VCaP (cell line): ENCODE data around the gene FAM204A.

Experiments
- H3K27ac ChIP-seq: fragments of 450-650 bp; 2 replicates; pipeline ENCODE4 v1.5.1; 2017
- TF ChIP-seq, protein P1 (sequence below): fragments of 450-650 bp; conservative IDR thresholded peaks from 2 replicates; pipeline ENCODE4 v1.5.1; 2017; ENCODE audit warnings: mild to moderate bottlenecking, moderate library complexity

Gene FAM204A

DNA sequence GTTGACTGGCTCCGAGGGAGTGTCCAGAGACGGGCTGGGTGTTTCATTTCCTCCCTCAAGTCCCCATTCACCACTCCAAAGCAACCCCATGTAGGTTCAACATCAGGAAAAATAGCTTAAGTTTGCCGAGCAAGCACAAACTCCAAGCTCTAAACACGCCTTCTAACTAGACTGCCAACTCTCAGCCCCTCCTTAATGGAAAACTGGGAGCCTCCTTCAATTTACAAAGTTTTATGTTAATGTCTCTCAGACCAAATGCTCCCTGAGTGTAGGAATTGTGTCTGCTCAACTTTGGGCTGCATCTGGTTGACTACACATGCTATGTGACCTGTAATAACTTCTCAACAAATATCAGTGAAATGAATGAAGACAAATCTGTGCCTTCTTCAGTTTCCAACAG is 87.5 kb downstream of the FAM204A start:
- H3K27ac ChIP-seq: peak overlapping the region; percentile 76; the same call in 1 of the 2 replicates

DNA sequence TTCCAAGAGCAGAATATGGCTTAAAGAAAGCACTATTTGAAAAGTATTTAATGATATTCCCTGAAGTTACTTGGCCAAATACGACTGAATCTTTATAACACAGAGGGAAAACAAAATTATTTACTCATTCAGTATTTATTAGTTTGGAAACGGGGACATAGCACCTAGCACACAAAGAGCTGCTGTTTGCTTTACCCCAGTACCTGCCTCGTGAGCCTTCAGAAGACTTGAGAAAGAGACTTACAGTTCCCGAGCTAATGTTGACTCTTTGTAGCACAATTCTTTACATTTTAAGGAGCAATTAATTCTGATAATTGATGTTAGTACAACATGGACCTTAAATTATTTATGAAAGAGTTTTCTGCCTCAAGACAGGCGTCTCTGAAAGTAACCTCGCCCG is 88.7 kb downstream of the FAM204A start:
- TF ChIP-seq, protein P1, sequence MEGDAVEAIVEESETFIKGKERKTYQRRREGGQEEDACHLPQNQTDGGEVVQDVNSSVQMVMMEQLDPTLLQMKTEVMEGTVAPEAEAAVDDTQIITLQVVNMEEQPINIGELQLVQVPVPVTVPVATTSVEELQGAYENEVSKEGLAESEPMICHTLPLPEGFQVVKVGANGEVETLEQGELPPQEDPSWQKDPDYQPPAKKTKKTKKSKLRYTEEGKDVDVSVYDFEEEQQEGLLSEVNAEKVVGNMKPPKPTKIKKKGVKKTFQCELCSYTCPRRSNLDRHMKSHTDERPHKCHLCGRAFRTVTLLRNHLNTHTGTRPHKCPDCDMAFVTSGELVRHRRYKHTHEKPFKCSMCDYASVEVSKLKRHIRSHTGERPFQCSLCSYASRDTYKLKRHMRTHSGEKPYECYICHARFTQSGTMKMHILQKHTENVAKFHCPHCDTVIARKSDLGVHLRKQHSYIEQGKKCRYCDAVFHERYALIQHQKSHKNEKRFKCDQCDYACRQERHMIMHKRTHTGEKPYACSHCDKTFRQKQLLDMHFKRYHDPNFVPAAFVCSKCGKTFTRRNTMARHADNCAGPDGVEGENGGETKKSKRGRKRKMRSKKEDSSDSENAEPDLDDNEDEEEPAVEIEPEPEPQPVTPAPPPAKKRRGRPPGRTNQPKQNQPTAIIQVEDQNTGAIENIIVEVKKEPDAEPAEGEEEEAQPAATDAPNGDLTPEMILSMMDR: no peak
- peak overlapping the region; percentile 76 for H3K27ac ChIP-seq

More for the DNA sequence above, 87.5 kb downstream of the FAM204A start:
- TF ChIP-seq, protein P1: no peak

GRCh38 chr10:118251791-118252190 is 90.3 kb downstream of the FAM204A start:
- TF ChIP-seq, protein P1: no peak

DNA sequence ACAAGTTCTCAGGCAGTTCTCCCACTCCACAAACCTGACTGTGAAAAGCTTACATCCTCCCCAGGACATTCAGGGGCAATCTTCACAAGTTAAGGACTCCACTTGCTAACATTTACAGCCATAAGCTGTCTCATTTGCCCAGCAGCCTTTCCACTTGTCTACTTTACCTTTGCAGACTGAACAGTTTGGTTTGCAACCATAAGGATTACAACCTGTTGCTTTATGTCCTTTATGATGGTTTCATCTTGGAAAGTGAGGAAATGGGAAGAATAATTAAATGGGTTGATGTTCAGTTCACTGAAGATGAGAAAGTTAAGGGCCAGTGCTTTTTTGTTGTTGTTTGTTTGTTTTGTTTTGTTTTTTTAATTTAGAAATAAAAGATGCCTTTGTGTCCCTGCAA is 92.4 kb downstream of the FAM204A start:
- TF ChIP-seq, protein P1: no peak

More at GRCh38 chr10:118251791-118252190, 90.3 kb downstream of the FAM204A start:
- no peak overlapping the region; the same call in 1 of the 2 replicates for H3K27ac ChIP-seq

More for the DNA sequence above, 92.4 kb downstream of the FAM204A start:
- no peak overlapping the region for H3K27ac ChIP-seq
